SK-N-SH treated with all-trans-retinoic acid at 6 μM for 48 hours (cell line): ENCODE data around the gene TLCD2.

Source experiments
- ATAC-seq: fragments of 200-7000 bp; cut with Tn5 transposase; 3 replicates; pipeline ENCODE4 v1.9.1; 2020; ENCODE audit warnings: mild to moderate bottlenecking, moderate library complexity
- ARNTL ChIP-seq: fragments of 450-650 bp; formaldehyde crosslinking; IDR thresholded peaks from 2 replicates; pipeline ENCODE4 v1.5.0; 2020; ENCODE audit warnings: low read depth, mild to moderate bottlenecking, moderate library complexity, borderline replicate concordance
- BACH2 ChIP-seq: fragments of 250-450 bp; sonication (Bioruptor Pico); IDR thresholded peaks from 2 replicates; pipeline ENCODE4 v1.9.0; 2021; ENCODE audit warnings: mild to moderate bottlenecking, borderline replicate concordance
- CREB5 ChIP-seq: fragments of 250-450 bp; sonication (Bioruptor Pico); IDR thresholded peaks from 2 replicates; pipeline ENCODE4 v1.5.1; 2020; ENCODE audit warnings: low read depth, mild to moderate bottlenecking, moderate library complexity
- CSDC2 ChIP-seq: fragments of 250-450 bp; sonication (Bioruptor Pico); IDR thresholded peaks from 2 replicates; pipeline ENCODE4 v1.5.0; 2020; ENCODE audit warnings: mild to moderate bottlenecking, moderate library complexity
- CSRNP3 ChIP-seq: fragments of 250-450 bp; sonication (Bioruptor Pico); IDR thresholded peaks from 2 replicates; pipeline ENCODE4 v1.5.1; 2021; ENCODE audit warnings: mild to moderate bottlenecking, moderate library complexity
- ESRRG ChIP-seq: fragments of 250-450 bp; sonication (Bioruptor Pico); IDR thresholded peaks from 2 replicates; pipeline ENCODE4 v1.6.1; 2021; ENCODE audit warnings: mild to moderate bottlenecking
- GLIS3 ChIP-seq: fragments of 250-450 bp; sonication (Bioruptor Pico); IDR thresholded peaks from 2 replicates; pipeline ENCODE4 v1.5.0; 2020; ENCODE audit warnings: mild to moderate bottlenecking, moderate library complexity
- ISL1 ChIP-seq: fragments of 250-450 bp; sonication (Bioruptor Pico); IDR thresholded peaks from 2 replicates; pipeline ENCODE4 v2.1.2; 2022; ENCODE audit warnings: mild to moderate bottlenecking, moderate library complexity
- OSR1 ChIP-seq: fragments of 250-450 bp; sonication (Bioruptor Pico); IDR thresholded peaks from 2 replicates; pipeline ENCODE4 v1.8.0; 2022; ENCODE audit warnings: moderate library complexity, mild to moderate bottlenecking, inconsistent platforms
- PATZ1 ChIP-seq: fragments of 250-450 bp; sonication (Bioruptor Pico); IDR thresholded peaks from 2 replicates; pipeline ENCODE4 v1.8.0; 2020; ENCODE audit warnings: mild to moderate bottlenecking, moderate library complexity, borderline replicate concordance
- POU6F1 ChIP-seq: fragments of 250-450 bp; sonication (Bioruptor Pico); IDR thresholded peaks from 2 replicates; pipeline ENCODE4 v1.8.0; 2021; ENCODE audit warnings: low read depth, mild to moderate bottlenecking, moderate library complexity, borderline replicate concordance
- PPARA ChIP-seq: fragments of 250-450 bp; sonication (Bioruptor Pico); IDR thresholded peaks from 2 replicates; pipeline ENCODE4 v1.5.0; 2020; ENCODE audit warnings: mild to moderate bottlenecking, borderline replicate concordance
- RARB ChIP-seq: fragments of 250-450 bp; sonication (Bioruptor Pico); IDR thresholded peaks from 2 replicates; pipeline ENCODE4 v1.8.0; 2021; ENCODE audit warnings: mild to moderate bottlenecking, moderate library complexity
- SNAI2 ChIP-seq: fragments of 250-450 bp; sonication (Bioruptor Pico); IDR thresholded peaks from 2 replicates; pipeline ENCODE4 v1.5.0; 2020; ENCODE audit warnings: mild to moderate bottlenecking, moderate library complexity
- TCF4 ChIP-seq: fragments of 250-450 bp; sonication (Bioruptor Pico); IDR thresholded peaks from 2 replicates; pipeline ENCODE4 v1.8.0; 2021; ENCODE audit warnings: mild to moderate bottlenecking, moderate library complexity, borderline replicate concordance
- TOX ChIP-seq: fragments of 250-450 bp; sonication (Bioruptor Pico); IDR thresholded peaks from 2 replicates; pipeline ENCODE4 v1.8.0; 2021; ENCODE audit warnings: mild to moderate bottlenecking, moderate library complexity, borderline replicate concordance
- TSHZ2 ChIP-seq: fragments of 250-450 bp; sonication (Bioruptor Pico); IDR thresholded peaks from 2 replicates; pipeline ENCODE4 v1.5.0; 2020; ENCODE audit warnings: mild to moderate bottlenecking, moderate library complexity
- ZC3H10 ChIP-seq: fragments of 250-450 bp; sonication (Bioruptor Pico); IDR thresholded peaks from 2 replicates; pipeline ENCODE4 v1.5.1; 2021; ENCODE audit warnings: mild to moderate bottlenecking, moderate library complexity
- ZFP3 ChIP-seq: fragments of 250-450 bp; sonication (Bioruptor Pico); IDR thresholded peaks from 2 replicates; pipeline ENCODE4 v1.5.0; 2020; ENCODE audit warnings: mild to moderate bottlenecking, moderate library complexity
- ZFP30 ChIP-seq: fragments of 450-650 bp; formaldehyde crosslinking; IDR thresholded peaks from 2 replicates; pipeline ENCODE4 v1.5.0; 2022; ENCODE audit warnings: mild to moderate bottlenecking, moderate library complexity
- ZNF565 ChIP-seq: fragments of 450-650 bp; formaldehyde crosslinking; conservative IDR thresholded peaks from 2 replicates; pipeline ENCODE4 v1.5.0; 2020; ENCODE audit warnings: low read depth, mild to moderate bottlenecking, moderate library complexity
- ZNF70 ChIP-seq: fragments of 450-650 bp; formaldehyde crosslinking; IDR thresholded peaks from 2 replicates; pipeline ENCODE4 v1.5.0; 2020; ENCODE audit warnings: mild to moderate bottlenecking, moderate library complexity
- ZNF8 ChIP-seq: fragments of 450-650 bp; formaldehyde crosslinking; IDR thresholded peaks from 2 replicates; pipeline ENCODE4 v1.5.0; 2020; ENCODE audit warnings: mild to moderate bottlenecking, moderate library complexity

TLCD2 gene

GRCh38 chr17:1697681-1698080, 12.5 kb downstream of the TLCD2 start (continued):
- TF ChIP-seq CSRNP3 (CRISPR knock-in tag) (no peak), PPARA (CRISPR knock-in tag) (no peak), ESRRG (CRISPR knock-in tag) (no peak)

- no peak for TF ChIP-seq BACH2 (CRISPR knock-in tag)
- no peak for TF ChIP-seq RARB (CRISPR knock-in tag)
- TF ChIP-seq OSR1 (CRISPR knock-in tag), result no peak
- TF ChIP-seq CSRNP3 (CRISPR knock-in tag), result no peak
- TF ChIP-seq SNAI2 (CRISPR knock-in tag), result no peak
- TF ChIP-seq GLIS3 (CRISPR knock-in tag), result no peak
- TF ChIP-seq TCF4 (CRISPR knock-in tag), result no peak
- TF ChIP-seq CSDC2 (CRISPR knock-in tag), result no peak
- no peak for TF ChIP-seq TSHZ2 (CRISPR knock-in tag)
- TF ChIP-seq PATZ1 (CRISPR knock-in tag), result no peak
- no peak for TF ChIP-seq ZNF565
- TF ChIP-seq ESRRG (CRISPR knock-in tag), result no peak
- no peak for TF ChIP-seq ZC3H10 (CRISPR knock-in tag)
- TF ChIP-seq TOX (CRISPR knock-in tag), result no peak
- no peak for TF ChIP-seq ZNF8 (CRISPR knock-in tag)
- TF ChIP-seq PPARA (CRISPR knock-in tag), result no peak
- TF ChIP-seq ISL1 (CRISPR knock-in tag), result no peak
- no peak for TF ChIP-seq ZFP30 (CRISPR knock-in tag)
- no peak for TF ChIP-seq ZNF70 (CRISPR knock-in tag)
- TF ChIP-seq, all 23 proteins: peak for 0
- ATAC-seq, result no peak
Measured at GRCh38 chr17:1695365-1695764, 14.8 kb downstream of the TLCD2 start.

GRCh38 chr17:1693339-1693738, 16.8 kb downstream of the TLCD2 start:
- ATAC-seq, result no peak
- TF ChIP-seq ZC3H10 (CRISPR knock-in tag) (no peak), ZFP3 (CRISPR knock-in tag) (no peak), BACH2 (CRISPR knock-in tag) (no peak), ZNF70 (CRISPR knock-in tag) (no peak), CSRNP3 (CRISPR knock-in tag) (no peak), ARNTL (CRISPR knock-in tag) (no peak), ZFP30 (CRISPR knock-in tag) (no peak), POU6F1 (CRISPR knock-in tag) (no peak), CREB5 (CRISPR knock-in tag) (no peak), ISL1 (CRISPR knock-in tag) (no peak), SNAI2 (CRISPR knock-in tag) (no peak), ESRRG (CRISPR knock-in tag) (no peak), CSDC2 (CRISPR knock-in tag) (no peak), TSHZ2 (CRISPR knock-in tag) (no peak)
